GM19099 (cell line): Measurements from ENCODE around the gene ASTN2.

Source experiments
- POLR2A ChIP-seq: IDR thresholded peaks from 3 replicates; pipeline ENCODE4 v1.6.1; 2011; ENCODE audit warnings: low read depth; ENCODE audit not compliant: insufficient read length; ENCODE audit errors: extremely low read depth

ASTN2 gene

DNA sequence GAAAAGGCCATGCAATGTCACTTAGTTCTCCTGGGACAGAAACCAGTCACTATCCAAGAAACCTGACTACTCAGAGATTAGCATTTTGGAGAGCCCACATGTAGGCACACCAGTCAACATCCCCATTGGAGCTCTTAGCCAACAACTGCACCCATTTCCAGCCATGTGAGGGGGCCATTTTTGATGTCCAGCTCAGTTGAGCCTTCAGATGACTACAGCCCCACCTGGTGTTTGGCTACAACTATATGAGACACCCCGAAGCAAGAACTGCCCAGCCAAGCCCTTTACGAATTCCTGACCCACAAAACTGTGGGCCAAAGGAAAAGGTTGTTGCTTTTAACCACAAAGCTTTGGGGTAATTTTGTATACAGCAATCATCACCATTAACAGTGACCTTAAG, 300.1 kb downstream of the ASTN2 start:
- TF ChIP-seq POLR2A: no peak

DNA sequence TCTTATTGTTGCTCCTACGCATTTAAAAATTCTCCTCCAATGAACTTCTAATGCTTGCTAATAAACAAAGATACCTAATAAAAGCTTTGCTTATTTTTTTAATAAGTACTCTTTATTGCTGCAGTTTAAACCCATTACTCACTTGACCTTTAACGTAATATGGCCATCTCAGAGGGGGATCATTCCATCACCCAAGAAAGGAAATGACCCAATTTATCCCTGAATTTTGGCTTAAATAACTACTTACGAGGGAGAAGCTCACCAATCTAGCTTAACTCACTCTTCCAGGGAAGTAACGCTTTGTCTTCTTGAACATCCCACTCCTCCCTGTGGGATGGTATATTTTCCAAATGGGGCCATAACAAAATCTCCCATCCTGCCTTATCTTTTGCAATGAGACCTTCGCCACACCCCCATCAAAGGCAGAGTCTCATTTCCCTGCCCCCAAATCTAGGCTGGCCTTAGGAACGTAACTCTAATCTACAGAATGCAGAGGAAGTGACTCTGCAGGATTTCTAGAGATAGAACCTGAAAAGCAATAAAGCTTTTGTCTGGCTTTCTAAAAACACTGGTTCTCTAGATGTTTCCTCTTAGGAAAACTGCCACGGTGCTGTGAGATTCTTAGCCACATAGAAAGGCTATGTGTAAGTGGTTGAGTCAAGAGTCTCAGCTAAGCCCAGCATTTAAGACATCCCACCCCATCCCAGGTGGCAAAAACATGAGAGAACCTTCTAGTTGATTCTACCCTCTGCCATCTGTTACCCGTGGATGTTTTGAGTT, 310.0 kb downstream of the ASTN2 start:
- TF ChIP-seq POLR2A: no peak

DNA sequence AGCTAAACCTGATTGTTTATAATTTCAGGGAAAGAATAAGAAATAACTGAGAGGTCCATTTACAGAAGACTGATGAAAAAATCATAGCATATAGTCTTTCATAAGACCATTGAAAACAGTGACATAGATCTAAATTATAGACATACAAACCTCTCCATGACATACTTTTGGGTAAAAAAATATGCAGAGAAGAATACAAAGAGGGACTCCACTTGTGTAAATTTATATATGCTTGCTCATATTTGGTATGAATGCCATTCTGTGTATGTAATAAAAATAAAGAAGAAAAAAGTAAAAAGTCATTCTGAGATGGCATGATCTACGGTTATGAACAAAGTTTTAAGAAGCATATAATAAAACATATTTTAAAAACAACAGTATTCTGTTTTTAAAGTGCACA, 310.7 kb downstream of the ASTN2 start:
- no peak for TF ChIP-seq POLR2A

DNA sequence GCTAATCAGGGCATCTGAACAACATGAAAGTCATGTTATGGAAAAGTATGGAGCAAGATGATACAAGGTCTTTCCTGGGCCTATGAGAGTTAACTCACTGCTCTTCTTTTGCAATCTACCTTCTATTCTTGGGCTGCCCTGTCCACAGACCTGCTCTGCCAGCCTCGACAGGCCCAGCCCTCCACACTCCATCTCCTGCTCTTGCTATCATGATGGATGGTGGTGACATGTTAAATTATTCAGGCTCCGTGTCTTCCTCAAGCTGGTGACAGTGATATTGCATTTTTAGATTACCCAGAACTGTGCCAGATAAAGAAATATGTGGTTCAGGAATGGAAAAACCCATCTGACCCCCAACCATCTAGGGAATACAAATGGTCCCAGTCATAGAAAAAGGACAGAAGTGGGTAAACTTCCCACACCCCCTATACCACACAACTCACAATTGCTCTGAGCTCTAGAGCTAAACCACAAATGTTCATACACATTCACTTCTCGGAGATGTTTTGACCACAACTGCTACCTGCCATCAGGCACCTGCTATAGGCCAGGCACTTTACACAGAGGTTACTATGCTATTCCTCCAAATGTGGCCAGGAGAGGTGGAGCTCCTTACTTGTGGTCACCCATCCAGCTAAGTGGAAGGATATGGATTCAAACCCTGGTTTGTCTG, 311.3 kb downstream of the ASTN2 start:
- no peak for TF ChIP-seq POLR2A

DNA sequence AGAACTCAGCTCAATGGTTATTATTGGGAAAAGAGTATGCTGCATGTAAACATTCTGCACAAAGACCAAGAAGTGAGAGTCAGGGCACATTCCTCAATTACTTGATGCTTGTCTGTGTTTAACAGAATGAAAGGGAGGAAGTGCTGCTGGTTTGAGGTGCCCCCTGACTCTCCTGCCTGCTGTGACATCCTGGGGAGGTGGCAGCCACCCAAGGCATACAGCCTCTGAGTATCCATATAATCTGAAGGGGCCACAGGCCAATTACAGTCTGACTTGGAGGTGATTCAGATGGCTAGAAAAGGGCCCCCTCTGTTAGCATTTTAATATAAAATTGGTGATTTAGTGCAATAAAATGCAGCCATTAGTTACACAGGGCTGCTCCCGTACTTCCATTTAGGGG, 313.8 kb downstream of the ASTN2 start:
- no peak for TF ChIP-seq POLR2A

DNA sequence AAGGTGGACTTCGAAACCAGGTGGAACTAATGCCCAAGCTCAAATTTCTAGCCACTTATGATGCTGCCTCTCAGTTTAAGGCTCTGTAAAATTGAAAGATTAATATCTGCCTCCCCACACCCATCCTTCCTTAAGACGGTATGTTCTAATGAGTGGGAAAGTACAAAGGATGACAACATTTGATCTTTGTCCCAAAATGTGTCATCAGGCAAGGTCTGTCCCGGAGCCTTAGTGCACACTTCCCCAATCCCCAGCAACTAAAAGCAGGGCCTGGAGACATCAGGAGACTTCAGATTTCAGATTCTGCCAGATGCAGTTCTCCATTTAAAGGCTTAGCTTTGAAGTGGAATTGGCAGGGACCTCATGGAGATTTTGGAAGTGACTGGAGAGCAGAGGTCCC, 316.5 kb downstream of the ASTN2 start:
- TF ChIP-seq POLR2A: no peak

DNA sequence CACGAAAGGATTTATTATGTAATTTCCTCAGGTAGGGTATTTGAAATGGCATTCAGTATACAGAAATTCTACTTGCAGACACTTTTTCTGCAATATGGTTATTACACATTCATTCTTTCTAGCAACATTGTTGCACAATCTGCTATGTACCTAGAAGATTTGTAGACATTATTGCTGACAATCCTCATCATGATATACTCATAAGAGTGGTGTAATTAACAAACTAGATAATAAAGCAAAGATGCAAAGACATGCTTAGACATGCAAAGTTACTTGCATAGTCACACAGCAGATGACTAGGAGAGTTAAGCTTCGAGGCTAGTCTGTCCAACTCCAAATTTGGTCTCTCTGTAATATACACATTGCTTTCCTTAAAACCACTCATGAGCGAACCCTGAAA, 317.1 kb downstream of the ASTN2 start:
- no peak for TF ChIP-seq POLR2A

DNA sequence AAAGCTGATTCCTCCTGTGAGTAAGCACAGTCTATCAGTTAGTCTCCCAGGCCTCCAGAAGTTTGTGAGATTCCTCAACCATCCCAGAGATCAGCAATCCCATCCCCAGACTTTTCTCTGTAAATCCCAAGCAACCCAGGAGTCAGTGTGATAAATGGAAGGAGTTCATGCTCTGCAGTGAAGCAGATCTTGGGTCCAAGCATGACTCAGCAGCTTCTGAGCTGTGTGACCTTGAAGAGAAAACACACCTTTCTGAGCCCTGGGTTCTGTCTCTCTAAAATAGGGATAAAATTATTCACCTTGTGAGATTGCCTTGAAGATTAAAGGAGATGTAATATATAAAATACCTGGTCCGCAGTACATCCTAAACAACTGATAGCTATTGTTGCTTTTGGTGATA, 318.7 kb downstream of the ASTN2 start:
- TF ChIP-seq POLR2A: no peak

DNA sequence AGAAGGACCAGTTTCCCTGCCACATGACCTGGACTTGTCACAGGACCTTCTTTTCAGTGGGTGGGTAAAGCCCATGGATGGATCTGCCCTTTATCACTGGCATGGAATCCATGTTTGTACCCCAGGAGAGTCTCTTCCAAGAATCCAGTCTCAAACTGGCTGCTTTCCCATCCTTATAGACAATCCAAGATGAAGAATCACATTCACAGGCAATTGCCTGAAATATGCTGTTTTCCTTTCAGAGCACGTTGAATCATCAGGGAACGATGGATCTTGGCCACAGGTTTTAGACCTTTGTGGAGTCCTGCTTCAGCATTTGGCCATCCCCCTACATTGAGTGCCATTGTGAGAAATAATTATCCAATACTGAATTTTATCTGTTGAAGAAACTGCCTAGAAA, 319.8 kb downstream of the ASTN2 start:
- TF ChIP-seq POLR2A: no peak

DNA sequence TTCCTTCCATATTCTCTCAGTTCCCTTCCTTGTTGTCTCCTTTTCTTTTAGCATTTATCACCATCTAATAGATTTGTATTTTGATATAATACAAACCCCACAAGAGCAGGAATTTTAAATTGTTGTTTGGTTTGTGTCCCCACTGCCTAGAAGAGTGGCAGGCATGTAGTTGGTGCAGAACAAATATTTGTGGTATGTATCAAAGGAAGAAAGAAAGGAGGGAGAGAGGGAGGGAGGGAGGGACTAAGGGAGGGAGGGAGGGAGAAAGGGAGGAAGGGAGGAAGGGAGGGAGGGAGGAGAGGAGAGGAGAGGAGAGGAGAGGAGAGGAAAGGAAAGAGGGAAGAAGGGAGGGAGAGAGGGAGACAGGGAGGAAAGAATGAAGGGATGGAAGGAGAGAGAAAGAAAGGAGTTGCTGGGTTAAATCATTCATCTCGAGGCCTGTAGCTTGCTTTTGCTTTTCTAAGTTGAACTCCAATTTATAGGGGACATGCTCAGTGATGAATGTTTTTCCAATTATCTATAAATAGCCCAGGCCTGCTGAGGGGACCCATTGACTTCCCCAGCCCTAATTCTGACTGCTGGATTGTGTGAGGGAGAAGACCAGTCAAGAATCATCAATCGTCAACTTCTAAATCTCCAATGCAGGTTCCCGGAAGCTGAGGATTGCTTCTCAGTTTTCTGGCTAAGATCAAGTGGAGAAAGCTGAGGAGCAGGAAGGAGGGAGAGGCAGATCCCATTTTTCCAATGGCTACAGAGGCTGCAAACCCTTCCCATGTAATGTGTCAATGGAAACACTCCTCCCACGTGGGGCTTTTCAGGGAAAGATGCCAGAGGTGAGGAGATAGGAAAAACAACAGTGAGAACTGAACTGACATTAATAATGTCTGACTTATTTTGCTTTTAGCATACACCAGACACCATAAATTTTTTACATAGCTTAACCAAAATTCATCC, 320.7 kb downstream of the ASTN2 start:
- TF ChIP-seq POLR2A: no peak

DNA sequence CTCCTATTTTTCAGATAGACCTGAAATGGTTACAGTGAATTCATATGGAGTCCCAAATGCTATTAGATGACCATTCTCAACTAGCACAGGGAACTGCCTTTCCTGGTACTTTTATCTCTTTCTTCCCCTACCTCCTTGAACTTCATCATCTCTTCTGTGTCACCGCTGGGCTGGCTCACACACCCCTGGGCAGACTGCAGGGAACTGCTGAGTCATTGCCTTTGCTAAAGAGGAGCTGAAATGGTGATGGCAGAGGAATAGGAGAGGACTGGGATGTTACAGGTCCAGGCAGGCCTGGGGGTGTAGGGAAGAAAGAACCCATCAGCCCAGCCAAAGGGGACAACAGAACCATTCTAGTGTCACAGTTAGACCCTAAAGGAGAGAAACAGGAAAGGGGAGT, 322.3 kb downstream of the ASTN2 start:
- TF ChIP-seq POLR2A: no peak

DNA sequence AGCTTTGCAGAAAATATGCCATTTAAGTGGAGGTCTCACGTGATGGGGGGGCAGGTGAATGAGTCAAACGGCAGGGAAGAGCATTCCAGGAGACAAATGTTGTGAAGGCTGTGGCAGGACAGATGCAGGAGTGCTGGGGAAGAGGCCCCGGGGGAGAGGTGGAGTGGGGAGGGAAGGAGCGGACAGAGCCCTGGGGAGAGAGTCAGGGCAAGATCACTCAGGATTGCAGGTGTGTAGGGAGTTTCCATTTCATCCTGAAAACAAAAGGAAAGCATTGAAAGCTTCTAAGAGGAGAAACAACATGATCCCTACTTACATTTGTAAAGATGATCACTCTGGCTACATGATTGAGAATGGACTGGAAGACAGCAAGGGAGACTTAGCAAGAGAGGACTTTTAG, 323.3 kb downstream of the ASTN2 start:
- TF ChIP-seq POLR2A: no peak

DNA sequence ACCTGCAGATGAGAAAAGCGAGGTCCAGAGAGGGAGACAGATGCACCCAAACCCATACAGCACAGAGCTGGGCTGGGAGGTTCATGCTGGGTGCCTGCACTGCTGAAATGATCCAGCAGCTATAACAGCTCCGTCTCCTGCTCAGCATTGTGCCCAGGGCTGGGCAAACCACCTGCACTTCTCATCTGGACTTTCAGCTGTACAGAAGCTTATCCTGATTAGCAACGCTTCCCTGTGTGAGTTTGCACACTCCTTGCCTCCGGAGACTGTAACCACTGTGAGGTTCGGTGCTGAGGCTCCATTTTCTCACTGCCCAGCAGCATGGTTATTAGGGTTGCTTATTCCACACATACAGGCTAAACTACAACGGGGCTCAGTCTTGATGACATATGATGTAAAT, 326.1 kb downstream of the ASTN2 start:
- TF ChIP-seq POLR2A: no peak

DNA sequence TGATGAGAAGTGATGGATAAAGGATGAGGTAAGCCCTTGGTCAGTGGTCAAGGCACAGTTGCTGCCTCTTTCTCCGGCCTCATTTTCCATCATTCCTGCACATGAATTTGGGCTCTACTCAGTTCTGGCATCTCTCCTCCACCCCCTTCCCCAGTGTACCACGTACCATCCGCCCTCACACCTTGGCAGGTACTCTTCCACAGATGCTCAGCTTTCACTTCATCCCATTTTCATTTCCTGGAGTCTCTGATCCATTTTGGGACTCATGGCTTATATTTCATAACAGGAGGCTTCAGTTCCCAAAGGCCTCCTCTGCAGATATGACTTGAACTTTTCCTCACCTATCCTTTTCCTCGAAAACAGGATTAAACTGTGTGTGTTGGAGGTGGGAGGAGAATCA, 326.7 kb downstream of the ASTN2 start:
- TF ChIP-seq POLR2A: no peak

DNA sequence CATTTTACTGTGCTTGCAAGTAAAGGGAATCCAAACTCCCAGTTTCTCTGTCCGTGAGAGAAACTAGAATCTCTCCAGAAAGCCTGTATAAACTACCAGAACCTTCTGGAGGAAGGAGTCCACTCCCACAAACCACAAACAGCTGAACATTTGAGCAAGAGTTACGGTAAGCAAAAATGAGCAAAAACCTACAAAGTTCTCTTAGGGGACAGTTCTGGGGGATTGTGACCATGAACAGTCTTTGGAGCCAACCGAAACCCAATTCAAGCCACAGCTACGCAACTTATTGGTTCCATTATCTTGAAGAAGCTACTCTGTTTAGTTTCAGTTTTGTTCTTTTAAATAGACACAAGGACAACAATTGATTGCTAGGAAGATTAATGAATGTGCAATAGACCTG, 330.6 kb downstream of the ASTN2 start:
- TF ChIP-seq POLR2A: no peak
